Panc1 (cell line): Measurements from ENCODE around the gene PIP5K1C.

ENCODE experiments used
- CTCF ChIP-seq: fragments of 450-650 bp; IDR thresholded peaks from 2 replicates; pipeline ENCODE4 v1.5.1; 2017; ENCODE audit warnings: mild to moderate bottlenecking
- POLR2AphosphoS5 ChIP-seq: IDR thresholded peaks from 2 replicates; pipeline ENCODE4 v1.6.1; 2012; ENCODE audit warnings: mild to moderate bottlenecking, low read depth, low read length, moderate library complexity
- REST ChIP-seq, 2 experiments: IDR thresholded peaks; 2 replicates each; pipeline ENCODE4 v1.6.1; 2011 to 2012; ENCODE audit warnings: low read depth in 2 of 2, control low read depth in 1 of 2, low read length in 1 of 2, mild to moderate bottlenecking in 1 of 2, moderate library complexity in 1 of 2; ENCODE audit not compliant: insufficient read depth in 1 of 2
- SIN3A ChIP-seq: IDR thresholded peaks from 2 replicates; pipeline ENCODE4 v1.6.1; 2012; ENCODE audit warnings: low read depth, mild to moderate bottlenecking, low read length, moderate library complexity, borderline replicate concordance; ENCODE audit not compliant: insufficient read depth
- TCF7L2 ChIP-seq: IDR thresholded peaks from 2 replicates; pipeline ENCODE4 v1.6.1; 2011; ENCODE audit warnings: mild to moderate bottlenecking, low read depth, low read length, inconsistent platforms

DNA sequence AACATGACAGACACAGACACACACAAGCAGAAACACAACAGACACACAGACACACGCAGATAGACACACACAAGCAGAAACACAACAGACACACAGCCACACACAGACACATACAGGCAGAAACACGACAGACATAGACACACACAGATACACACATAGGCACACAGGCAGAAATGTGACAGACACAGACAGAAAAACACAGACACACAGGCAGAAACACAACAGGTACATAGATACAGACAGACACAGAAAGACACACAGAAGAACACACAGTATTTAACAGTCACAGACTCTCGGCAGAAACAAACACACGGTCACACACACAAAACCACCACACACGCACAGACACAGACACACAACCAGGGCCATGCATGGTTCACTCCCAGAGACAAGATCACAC lies 94.5 kb downstream of the PIP5K1C start:
- no peak for TF ChIP-seq CTCF
- TF ChIP-seq REST (IDR thresholded peaks at IDR 0.05; ENCODE audit: insufficient read depth in 1 of 2, low read depth in 2 of 2, low read length in 1 of 2): no peak
- no peak for TF ChIP-seq SIN3A
- TF ChIP-seq POLR2AphosphoS5: no peak
- no peak for TF ChIP-seq TCF7L2
